ENCODE measurements around the gene FOLR1.
A peak's percentile ranks its signal among the peaks of the same experiment; 100 is the strongest.

FOLR1 gene

GRCh38 chr11:72236774-72237111, 44.8 kb downstream of the FOLR1 start:
- DNase-seq = no peak

DNA sequence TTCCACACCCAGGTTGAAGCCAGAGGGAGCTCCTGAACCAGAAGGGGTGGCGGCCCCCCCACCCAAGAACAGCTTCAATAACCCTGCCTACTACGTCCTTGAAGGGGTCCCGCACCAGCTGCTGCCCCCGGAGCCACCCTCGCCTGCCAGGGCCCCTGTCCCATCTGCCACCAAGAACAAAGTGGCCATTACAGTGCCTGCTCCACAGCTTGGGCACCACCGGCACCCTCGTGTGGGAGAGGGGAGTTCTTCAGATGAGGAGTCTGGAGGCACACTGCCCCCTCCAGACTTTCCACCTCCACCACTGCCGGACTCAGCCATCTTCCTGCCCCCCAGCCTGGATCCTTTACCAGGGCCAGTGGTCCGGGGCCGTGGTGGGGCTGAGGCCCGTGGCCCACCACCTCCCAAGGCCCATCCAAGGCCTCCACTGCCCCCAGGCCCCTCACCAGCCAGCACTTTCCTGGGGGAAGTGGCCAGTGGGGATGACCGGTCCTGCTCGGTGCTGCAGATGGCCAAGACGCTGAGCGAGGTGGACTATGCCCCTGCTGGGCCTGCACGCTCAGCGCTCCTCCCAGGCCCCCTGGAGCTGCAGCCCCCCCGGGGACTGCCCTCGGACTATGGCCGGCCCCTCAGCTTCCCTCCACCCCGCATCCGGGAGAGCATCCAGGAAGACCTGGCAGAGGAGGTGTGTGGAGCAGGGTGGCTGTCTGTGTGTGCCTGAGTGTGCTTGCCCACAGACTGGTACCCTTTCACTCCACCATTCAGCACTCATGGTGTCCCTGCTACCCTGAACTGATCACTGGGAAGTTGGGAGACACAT, 45.4 kb downstream of the FOLR1 start:
- DNase-seq = no peak

GRCh38 chr11:72238040-72238450, 46.1 kb downstream of the FOLR1 start:
- peak; percentile 38 for DNase-seq

DNA sequence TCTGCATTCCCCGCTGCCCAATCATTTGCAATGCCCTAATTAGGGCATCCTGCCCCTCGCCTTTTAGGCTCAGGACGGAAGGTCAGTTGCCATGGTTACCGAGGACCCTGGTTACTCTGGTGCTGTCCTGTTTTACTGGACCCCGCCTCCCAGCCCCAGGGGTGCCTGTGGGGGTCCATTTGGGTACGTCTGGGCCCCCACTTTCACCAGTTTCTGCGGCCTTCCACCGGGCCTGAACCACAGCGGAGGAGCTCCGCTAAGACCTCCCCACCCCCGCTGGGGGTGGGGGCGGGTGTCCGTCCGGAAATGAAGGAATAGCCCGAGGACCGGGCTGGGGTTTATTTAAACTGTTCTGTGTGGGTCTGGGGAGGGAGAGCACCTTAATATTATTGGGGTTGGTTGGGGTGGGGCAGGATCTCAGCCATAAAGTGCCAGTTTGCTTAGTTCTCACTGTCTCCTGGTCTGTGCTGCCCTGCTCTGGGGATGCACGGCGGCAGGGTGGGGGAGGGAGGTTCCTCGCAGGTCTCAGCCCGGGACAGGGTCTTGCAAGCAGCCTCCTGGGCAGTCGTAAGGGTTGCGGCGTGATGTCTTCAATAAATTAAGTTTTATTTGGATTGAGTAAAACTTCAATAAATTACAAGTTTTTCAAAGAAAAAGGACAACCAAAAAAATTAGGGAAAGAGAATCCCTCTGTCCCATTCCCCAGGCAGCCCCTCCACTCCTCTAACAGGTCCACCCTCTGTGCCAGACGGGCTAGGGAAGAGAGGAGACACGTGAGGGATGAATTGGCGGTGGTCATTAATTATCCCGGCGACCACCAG, 46.8 kb downstream of the FOLR1 start:
- no peak for DNase-seq

DNA sequence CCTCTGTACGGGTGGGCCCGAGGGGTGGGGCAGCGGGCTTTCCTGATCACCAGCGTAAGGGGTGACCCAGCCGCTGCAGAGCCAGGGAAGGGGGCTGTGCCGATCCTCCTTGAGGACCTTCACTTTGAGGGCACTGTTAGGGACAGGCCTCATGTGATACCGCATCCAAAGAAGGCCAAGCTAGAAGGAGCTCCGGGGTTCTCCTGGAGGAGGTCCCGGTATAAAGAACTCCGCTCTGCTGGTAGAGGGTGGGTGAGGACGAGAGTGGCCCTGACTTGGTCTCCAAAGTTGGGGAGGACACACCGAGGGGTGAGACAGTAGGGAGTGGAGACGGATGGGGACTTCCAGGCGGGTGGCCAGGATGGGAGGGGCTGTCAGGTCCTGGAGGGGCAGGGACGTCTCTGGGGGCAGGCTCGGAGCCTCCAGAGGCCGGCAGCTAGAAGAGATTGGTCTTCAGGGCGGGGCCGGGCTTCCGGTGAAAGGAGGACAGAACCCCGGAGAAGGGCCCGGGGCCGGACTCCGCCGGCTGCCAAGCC, 47.4 kb downstream of the FOLR1 start:
- no peak for DNase-seq

DNA sequence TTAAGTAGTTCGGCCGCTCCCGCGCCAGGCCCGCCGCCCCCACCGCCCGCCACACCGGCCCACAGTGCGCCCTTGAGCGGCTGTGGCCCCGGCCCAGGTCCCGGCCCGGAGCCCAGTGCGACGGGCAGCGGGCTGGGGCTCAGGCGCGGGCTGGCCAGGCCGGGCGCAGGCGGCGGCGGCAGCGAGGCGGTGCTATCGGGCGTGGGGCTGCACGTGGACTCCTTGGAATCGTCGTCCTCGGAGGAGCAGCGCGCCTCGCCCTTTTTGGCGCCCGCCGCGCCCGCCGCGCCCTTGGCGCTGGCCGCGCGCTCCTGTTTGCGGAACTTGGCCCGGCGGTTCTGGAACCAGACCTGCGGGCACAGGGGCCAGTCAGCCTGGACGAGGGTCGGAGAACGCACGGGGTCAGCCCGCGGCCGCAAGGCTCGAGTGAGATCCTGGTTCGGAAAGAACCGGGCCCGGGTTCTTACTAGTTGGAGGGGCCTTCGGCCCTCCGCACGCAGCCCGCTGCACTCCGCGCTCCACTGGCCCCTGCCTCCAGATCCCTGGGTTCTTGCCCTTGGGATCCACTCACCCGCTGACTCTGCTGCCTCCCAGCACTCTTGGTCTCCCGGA, 48.0 kb downstream of the FOLR1 start:
- no peak for DNase-seq

- no peak for DNase-seq
These were observed 48.7 kb downstream of the FOLR1 start for GRCh38 chr11:72240461-72241290.

- no peak for DNase-seq
These were observed 49.4 kb downstream of the FOLR1 start for GRCh38 chr11:72241291-72241781.

DNA sequence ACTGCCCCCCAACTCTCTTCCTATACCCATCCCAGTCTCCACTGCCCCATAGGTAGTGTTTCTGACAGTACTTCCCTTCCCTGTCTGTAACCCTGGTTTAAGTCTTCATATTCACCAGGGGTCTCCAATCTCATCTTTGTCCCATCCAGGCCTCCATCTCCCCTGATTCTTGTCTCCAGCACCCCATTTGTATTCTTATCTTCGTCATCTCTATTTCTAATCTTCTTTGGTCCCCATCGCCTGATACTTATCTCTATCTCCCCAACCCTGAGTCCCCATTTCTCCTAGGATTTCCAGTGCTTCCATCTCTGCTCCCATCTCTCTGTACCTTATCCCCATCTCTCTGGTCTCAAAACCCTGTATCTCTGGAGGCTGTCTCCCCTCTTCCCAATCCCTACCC, 50.2 kb downstream of the FOLR1 start:
- no peak for DNase-seq

DNA sequence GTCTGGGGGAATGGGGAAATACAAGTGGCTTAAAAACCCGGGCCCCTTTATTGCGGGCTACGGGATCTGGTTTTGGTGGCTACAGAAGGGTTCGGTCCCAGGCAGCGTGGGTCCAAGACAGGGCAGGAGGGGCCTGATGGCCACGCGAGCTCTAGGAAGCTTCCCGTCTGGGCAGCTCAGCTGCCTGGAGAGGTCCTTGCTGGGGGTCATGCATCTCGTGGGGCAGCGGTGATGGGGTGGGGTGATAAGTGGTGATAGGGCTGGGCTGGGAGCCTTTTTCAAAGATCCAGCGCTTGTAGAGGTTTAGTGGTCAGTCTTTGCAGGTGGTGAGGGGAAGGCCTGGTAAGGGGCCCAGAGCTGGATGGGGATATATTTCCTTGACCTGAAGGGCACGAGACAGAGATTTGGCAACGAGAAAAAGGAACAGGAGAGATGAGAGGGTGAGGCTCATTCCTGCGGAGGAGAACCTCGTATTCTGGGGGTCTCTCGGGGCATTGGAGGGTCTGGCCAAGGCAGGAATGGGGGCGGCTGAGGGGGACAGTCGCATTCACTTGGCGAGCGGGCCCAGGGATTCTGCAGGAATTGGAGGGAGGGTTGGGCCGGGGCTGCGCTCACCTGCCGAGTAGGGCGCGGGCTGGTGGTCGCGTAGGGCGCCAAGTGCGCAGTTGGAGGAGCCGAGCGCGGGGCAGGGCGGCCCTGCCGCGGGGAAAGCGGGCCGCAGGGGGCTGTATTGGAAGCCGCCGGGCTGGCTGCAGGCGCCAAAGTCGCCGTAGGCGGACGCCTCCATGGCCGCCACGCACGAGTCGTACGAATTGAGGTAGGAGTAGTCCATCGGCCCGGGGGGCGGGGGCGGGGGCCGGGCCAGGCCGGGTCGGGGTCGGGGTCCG, 51.5 kb downstream of the FOLR1 start:
- DNase-seq = no peak

GRCh38 chr11:72244060-72244360, 52.1 kb downstream of the FOLR1 start, which contains the start of gene PHOX2A:
PHOX2A (minus strand) TSS chr11:72244176; CDS start chr11:72244004, 172 bp downstream.
- no peak for DNase-seq

- no peak for DNase-seq
These were observed 52.7 kb downstream of the FOLR1 start for GRCh38 chr11:72244361-72245262.

GRCh38 chr11:72245263-72245816, 53.4 kb downstream of the FOLR1 start:
- no peak for DNase-seq

Measured in stimulated activated CD4-positive, alpha-beta T cell treated with anti-CD3 and anti-CD28 coated beads, Interleukin-12 subunit alpha, Interleukin-12 subunit beta, amount 100 ng/mL, for 4 hours (primary cell).